CD4-positive, alpha-beta T cell treated with Interferon gamma for 1 hour (primary cell): Measurements from ENCODE around the gene ASB1.

Source experiments
- DNase-seq: peaks from one replicate; pipeline ENCODE4 v3.0.0-alpha.2; 2020

The ASB1 gene

DNA sequence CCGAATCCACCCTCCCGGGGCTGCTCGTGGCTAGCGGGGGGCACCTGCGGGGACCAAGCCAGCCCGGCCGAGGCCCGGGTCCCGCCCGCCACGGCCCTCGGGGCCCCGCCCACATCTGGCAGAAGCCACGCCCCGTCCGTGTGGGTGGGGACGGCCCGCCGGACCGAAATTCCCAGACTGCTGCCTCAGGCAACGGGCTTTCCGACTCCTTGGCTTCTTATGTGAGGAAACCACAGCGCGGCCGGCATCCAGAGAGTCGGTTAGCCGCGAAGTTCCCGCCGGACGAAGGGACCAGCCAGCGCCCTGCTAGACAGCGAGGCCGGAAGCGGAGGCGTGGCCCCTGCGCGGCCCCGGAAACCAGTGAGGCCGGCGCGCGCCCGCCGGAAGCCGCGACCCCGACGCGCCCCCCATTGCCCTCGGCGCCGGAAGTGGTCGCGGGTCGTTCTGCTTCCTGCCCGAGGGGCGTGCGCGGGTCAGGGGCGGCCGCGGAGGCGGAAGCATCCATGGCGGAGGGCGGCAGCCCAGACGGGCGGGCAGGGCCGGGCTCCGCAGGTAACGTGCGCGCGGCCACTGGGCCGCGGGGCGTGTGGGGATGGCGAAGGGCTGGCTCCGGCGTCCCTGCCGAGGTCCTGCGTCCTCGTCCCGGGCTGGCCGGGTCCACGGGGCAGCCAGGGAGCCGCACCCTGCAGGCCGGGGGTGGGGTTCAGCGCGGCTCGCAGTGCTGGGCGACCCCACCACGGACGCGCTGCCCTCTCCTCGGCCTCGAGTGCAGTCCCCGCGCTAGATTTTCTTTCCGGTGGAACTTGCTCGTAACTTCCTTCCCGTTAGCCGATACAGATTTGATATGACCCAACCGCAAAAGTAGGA is at the start of gene ASB1:
TSS of gene ASB1 (plus strand) at position 360 of the 867 bp plus-strand sequence. CDS start at position 504, 144 bp downstream.
- peak; percentile 72 for DNase-seq

DNA sequence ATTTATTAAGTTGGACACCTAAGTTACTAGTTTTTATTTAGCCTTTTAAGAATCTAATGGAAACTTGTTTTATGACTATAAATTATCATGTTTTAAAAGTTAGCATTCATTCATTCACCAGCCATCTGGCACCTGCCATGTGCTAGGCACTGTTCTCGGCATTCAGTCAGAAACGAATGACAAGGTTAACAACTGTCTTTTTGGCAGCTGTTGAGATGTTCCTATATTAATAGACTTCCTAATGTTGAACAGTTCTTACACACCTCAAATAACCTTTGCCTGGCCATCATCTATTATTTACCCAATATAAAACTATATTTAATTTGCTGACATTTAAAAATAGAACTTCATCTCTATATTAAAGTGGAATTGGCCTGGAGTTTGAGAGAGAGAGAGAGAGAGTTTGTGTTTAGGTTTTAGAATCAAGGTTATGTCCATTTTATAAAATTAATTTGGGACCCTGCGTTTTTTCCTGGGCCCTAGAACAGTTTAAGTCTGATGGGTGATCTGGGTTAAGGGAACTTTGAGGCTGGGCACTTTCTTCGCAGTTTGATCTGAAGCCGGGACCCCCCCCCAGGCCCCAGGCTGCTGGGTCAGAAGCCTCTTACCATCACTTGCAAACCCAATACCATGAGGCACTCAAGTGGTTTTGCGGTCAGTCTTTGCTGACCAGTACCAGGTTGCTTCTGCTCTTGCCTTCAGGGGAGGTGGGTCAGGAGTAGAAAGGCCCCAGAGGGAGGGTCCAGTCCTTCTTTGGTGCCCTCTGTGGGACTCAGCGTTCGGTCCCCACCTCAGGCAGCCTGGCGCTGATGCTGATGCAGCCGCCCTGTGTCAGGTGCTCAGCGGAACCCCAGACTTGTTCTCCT is 48.3 kb upstream of the ASB1 start:
- DNase-seq, result no peak

DNA sequence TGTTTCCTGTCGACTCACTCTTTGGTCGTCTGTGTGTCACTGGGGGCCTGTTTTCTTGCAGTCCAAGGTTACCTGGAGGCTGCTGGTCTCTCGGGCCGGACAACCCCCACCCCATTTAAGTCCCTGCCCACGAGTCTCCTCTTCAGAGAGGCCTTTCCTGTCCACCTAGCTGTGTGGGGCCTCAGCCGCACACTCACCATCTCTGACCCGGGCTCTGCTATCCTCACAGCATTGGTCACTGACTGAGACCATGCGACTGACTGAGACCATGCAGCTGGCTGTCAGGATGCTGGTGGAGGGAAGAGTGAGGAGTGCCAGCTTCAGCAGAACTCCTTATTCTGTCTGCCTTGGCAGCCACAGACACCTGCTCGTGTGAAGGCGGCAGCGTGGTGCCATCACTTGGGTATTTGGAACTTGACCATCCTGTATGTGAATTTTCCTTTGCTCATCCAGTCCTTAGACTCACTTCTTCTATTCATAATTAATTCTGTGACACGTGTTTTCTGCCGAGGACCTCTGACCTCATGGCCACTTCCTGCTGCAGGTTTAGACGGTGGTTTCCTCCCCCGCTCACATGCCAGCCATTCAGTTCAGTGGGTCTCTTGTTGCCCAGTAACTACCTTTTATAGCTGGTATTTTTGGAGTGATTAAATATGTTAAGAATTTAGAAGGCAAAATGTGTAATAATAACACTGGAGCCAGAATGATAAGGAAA is 47.5 kb upstream of the ASB1 start:
- peak; percentile 43 for DNase-seq

DNA sequence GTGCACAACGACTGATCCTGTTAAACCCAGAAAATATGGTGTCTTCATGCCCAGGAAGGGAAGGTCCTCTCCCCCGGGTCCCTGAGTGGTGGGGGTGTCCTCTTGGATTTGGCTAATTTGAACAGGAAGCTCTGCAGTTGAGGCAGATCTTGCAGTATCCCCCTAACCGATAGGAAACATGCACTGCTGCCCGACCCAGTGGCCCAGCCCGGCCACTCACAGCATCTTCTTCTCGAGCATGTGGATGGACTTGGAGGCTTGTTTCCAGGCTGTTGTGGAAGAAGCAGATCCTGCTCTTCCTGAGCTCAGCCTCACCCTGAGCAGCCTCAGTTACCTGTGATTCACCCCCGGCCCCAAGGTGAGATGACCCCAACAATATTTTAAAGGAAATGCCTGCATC is 46.4 kb upstream of the ASB1 start:
- DNase-seq, result no peak

DNA sequence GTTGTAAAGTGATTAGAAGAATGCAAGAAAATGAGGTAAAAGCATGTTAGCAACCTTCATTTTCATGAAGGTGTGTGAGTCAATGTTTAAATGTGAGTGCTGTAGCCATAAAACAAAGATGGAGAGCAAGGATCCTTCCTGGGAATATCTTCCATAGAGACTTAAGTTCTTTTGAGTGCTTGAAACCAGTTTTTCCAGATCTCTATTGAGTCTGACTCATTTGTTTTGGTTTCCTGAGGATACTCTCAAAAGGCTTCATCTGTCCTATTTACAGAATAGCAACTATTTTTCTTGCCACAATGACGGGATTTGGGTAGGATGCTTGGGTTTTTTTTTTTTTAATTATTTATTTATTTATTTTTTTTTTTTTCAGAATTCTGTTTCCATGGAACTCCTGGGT is 45.9 kb upstream of the ASB1 start:
- no peak for DNase-seq

- DNase-seq, result no peak
Measured at GRCh38 chr2:238381341-238382115, 45.2 kb upstream of the ASB1 start.

- no peak for DNase-seq
Measured at GRCh38 chr2:238382381-238382781, 44.3 kb upstream of the ASB1 start.

- no peak for DNase-seq
Measured at GRCh38 chr2:238383135-238383534, 43.6 kb upstream of the ASB1 start.

DNA sequence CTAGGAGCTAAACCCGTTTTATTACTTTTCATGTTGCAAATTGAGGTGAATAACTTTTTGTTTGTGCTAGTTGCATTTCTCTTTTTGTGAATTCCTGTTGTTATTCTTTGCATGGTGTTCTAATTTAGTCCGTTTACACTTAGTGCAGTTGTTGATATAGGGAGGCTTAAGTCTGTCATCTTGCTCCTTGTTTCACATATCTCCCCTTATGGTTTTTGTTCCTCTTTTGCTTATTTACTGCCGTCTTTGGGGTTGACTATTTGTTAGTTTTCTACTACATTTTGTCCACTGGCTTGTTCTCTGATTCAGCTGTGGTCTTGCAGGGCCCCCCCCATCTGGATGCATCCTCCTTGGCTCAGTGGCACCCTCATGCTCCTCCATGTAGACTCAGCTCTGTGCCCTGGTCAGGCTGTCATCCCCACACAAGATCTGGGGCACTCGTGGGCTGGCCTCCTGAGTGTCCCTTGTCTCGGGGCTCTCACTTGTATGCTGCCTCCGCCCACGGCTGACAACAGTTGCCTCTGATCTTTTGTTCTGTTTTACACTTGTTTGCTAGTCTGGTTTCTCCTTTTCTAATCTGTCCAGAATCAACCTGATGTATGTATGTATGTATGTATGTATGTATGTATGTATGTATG is 42.9 kb upstream of the ASB1 start:
- no peak for DNase-seq

DNA sequence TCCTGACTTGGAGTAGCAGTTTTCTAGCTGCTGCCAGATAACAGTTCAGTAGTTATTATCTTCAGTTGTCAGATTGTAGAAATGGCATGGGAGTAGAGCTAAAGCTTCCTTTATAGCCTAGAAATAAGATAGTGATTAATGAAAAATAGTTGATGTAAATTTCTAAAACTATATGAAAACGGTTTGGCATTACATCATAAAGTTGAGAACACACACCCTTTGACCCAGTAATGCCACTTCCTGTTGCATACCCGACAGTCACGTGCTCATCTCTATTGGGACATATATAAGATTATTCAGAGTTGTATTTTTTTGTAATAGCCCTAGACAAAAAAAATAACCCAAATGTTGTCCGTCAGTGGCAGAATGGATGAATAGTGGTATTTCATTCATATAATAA is 39.4 kb upstream of the ASB1 start:
- DNase-seq, result peak; percentile 33

DNA sequence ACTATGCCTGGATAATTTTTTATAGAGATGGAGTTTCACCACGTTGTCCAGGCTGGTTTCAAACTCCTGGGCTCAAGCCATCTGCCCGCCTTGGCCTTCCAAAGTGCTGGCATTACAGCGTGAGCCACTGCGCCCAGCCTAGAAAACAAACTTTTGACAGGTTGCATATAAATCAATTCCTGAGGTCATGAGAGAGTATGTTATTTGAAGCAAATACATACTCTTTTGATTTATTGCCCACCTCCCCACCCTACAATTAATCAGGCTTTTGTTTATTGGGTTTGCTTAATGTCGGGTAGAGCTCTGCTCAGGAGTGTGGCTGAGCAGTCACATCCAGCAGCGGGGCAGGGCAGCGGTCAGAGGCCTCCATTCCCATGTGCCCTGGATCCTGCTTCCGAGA is 37.9 kb upstream of the ASB1 start:
- no peak for DNase-seq

- no peak for DNase-seq
Measured at GRCh38 chr2:238389988-238390589, 36.6 kb upstream of the ASB1 start.

DNA sequence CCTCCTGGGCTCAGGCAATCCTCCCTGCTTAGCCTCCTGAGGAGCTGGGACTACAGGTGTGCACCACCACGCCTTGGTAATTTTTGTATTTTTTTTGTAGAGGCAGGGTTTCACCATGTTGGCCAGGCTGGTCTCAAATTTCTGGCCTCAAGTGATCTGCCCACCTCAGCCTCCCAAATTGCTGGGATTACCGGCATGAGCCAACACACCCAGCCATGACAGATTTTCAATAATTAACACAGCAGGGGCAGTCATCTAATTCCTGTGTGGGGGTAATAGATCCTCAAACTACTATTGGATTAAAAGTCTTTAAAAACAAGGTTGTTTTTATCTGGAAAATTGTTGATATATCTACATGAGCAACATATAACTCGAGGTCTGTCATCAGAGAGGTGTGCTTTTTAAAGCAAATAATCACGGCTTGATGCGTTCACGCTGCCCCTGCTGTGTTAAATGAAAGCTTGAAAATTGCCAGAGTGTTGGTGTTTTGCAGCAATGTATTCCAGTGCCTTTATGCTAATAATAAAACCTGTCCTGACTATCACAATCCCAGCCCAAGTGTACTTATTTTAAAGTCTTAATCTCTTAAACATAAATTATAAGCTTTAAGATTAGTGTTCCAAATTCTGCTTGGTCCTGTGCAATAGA is 35.6 kb upstream of the ASB1 start:
- no peak for DNase-seq

- DNase-seq, result no peak
Measured at GRCh38 chr2:238396663-238397062, 30.1 kb upstream of the ASB1 start.

DNA sequence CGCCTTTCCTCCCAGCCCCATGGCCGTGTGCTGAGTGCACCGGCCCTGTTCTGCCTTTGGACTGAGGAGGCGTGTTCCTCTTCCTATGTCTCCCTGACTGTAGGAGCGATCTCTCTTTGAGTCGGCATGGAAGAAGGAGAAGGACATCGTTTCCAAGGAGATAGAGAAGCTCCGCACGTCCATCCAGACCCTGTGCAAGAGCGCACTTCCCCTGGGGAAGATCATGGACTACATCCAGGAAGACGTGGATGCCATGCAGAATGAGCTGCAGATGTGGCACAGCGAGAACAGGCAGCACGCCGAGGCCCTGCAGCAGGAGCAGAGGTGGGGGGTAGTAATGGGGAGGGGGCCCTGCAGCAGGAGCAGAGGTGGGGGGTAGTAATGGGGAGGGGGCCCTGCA is 29.4 kb upstream of the ASB1 start:
- DNase-seq, result no peak

- no peak for DNase-seq
Measured at GRCh38 chr2:238398577-238398976, 28.1 kb upstream of the ASB1 start.

DNA sequence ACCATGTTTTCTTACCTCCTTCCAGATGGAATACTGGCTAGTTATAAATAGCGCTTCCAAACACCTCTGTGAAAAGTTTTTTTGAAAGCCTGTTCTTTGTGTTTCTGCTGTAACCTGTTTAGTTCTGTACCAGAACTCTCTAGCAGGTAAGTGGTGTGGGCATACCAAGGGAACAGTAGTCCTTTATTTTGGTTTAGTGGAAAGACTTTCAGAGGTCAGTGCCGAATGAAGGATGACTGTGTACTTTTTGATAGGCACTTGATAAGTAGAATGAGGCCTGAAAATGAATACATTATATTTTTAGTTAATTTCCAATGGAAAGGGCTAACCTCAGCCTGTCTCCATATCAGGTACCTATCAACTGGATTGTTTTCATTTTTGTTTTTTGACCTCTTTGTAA is 27.6 kb upstream of the ASB1 start:
- DNase-seq, result no peak

DNA sequence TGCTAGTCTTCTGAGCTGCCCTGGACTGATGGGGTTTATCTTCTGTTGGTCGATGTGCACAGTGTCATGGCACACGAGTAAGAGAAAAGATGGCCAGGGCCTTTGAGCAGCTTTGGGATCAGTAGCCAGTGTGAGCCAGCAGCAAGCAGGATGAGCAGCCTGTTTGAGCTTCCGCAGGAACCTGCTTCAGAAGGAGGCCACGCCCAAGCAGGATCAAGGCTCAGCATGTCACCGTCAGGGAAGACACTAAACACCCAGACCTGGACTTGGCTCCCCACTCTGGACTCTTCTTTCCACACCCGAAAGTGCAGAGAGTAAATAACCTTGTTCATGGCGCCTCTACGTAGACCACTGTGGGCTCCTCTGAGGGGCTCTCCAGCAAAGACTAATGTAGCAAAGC is 25.2 kb upstream of the ASB1 start:
- no peak for DNase-seq

GRCh38 chr2:238403632-238404405 is 22.9 kb upstream of the ASB1 start:
- no peak for DNase-seq
